ENCODE results near the gene RNF224.

The RNF224 gene

GRCh38 chr9:137225699-137226331 is 1.5 kb upstream of the RNF224 start:
- in situ Hi-C loops (cut with MboI; ENCODE audit: low sequenced_read_pairs) = no loop called here

GRCh38 chr9:137226338-137227053 is 806 bp upstream of the RNF224 start:
- in situ Hi-C loops (cut with MboI; ENCODE audit: low sequenced_read_pairs) = no loop called here

GRCh38 chr9:137227853-137228505 is 677 bp downstream of the RNF224 start:
- in situ Hi-C loops (cut with MboI; ENCODE audit: low sequenced_read_pairs) = no loop called here

GRCh38 chr9:137228506-137228967 is 1.2 kb downstream of the RNF224 start:
- in situ Hi-C loops (cut with MboI; ENCODE audit: low sequenced_read_pairs) = no loop called here

GRCh38 chr9:137228968-137229896 is 1.9 kb downstream of the RNF224 start:
- in situ Hi-C loops (cut with MboI; ENCODE audit: low sequenced_read_pairs) = no loop called here

GRCh38 chr9:137229903-137230704 is 2.8 kb downstream of the RNF224 start:
- in situ Hi-C loops (cut with MboI; ENCODE audit: low sequenced_read_pairs) = loop anchor here (5.0 kb wide), 1 partner anchor 108 kb away; no protein-coding TSS in a partner anchor

- in situ Hi-C loops (cut with MboI; ENCODE audit: low sequenced_read_pairs) = loop anchor here (5.0 kb wide), 1 partner anchor 109 kb away; no protein-coding TSS in a partner anchor
Observed at GRCh38 chr9:137230705-137231371, 3.5 kb downstream of the RNF224 start, which contains the start of gene SLC34A3. Gene SLC34A3 (plus strand): TSS chr9:137230901. CDS start chr9:137231703, 802 bp downstream.

GRCh38 chr9:137231372-137232039 is 4.2 kb downstream of the RNF224 start:
- in situ Hi-C loops (cut with MboI; ENCODE audit: low sequenced_read_pairs) = loop anchor here (5.0 kb wide), 1 partner anchor 109 kb away; no protein-coding TSS in a partner anchor

- in situ Hi-C loops (cut with MboI; ENCODE audit: low sequenced_read_pairs) = loop anchor here (5.0 kb wide), 1 partner anchor 110 kb away; no protein-coding TSS in a partner anchor
Observed at GRCh38 chr9:137232101-137232500, 4.8 kb downstream of the RNF224 start.

- in situ Hi-C loops (cut with MboI; ENCODE audit: low sequenced_read_pairs) = loop anchor here (5.0 kb wide), 1 partner anchor 110 kb away; no protein-coding TSS in a partner anchor
Observed at GRCh38 chr9:137232510-137232909, 5.2 kb downstream of the RNF224 start.

- in situ Hi-C loops (cut with MboI; ENCODE audit: low sequenced_read_pairs) = loop anchor here (5.0 kb wide), 1 partner anchor 111 kb away; no protein-coding TSS in a partner anchor
Observed at GRCh38 chr9:137233143-137233980, 6.1 kb downstream of the RNF224 start.

- in situ Hi-C loops (cut with MboI; ENCODE audit: low sequenced_read_pairs) = loop anchor here (5.0 kb wide), 1 partner anchor 112 kb away; no protein-coding TSS in a partner anchor
Observed at GRCh38 chr9:137234055-137234697, 6.9 kb downstream of the RNF224 start.

GRCh38 chr9:137234758-137235423 is 7.6 kb downstream of the RNF224 start:
- in situ Hi-C loops (cut with MboI; ENCODE audit: low sequenced_read_pairs) = loop anchor here (5.0 kb wide), 1 partner anchor 113 kb away; no protein-coding TSS in a partner anchor

GRCh38 chr9:137235424-137236237 is 8.3 kb downstream of the RNF224 start:
- in situ Hi-C loops (cut with MboI; ENCODE audit: low sequenced_read_pairs) = no loop called here

- in situ Hi-C loops (cut with MboI; ENCODE audit: low sequenced_read_pairs) = no loop called here
Observed at GRCh38 chr9:137236238-137236935, 9.1 kb downstream of the RNF224 start.
